WERI-Rb-1 (cell line): ENCODE measurements around the gene SMG1.
A peak's percentile ranks its signal among the peaks of the same experiment; 100 is the strongest.
"Not testable (repeated sequence)": the region's sequence is repeated elsewhere in the genome, so short reads cannot be mapped to it uniquely, and the experiment has no call there.

Source experiments
- DNase-seq: peaks from one replicate; pipeline ENCODE4 v3.0.0-alpha.2; 2020
- H3K27ac ChIP-seq: fragments of 250-450 bp; sonication (Bioruptor Pico); 2 replicates; pipeline ENCODE4 v1.5.1; 2020; ENCODE audit warnings: mild to moderate bottlenecking, moderate library complexity
- H3K27me3 ChIP-seq: fragments of 250-450 bp; sonication (Bioruptor Pico); 2 replicates; pipeline ENCODE4 v1.5.1; 2021; ENCODE audit warnings: mild to moderate bottlenecking, low read depth, moderate library complexity; ENCODE audit not compliant: insufficient read depth, severe bottlenecking
- H3K36me3 ChIP-seq: fragments of 250-450 bp; sonication (Bioruptor Pico); 2 replicates; pipeline ENCODE4 v1.5.1; 2020; ENCODE audit warnings: mild to moderate bottlenecking, moderate library complexity
- H3K4me3 ChIP-seq: 2 replicates; pipeline ENCODE4 v1.5.1; 2011; ENCODE audit warnings: low read depth, mild to moderate bottlenecking, control low read depth, low read length
- H3K9me3 ChIP-seq: fragments of 250-450 bp; sonication (Bioruptor Pico); 2 replicates; pipeline ENCODE4 v1.5.1; 2021; ENCODE audit warnings: mild to moderate bottlenecking, moderate library complexity; ENCODE audit not compliant: severe bottlenecking
- TF ChIP-seq, protein P1 (sequence below): IDR thresholded peaks from 2 replicates; pipeline ENCODE4 v1.5.1; 2011; ENCODE audit warnings: low read depth, mild to moderate bottlenecking, control low read depth, inconsistent platforms, low read length

Gene SMG1

DNA sequence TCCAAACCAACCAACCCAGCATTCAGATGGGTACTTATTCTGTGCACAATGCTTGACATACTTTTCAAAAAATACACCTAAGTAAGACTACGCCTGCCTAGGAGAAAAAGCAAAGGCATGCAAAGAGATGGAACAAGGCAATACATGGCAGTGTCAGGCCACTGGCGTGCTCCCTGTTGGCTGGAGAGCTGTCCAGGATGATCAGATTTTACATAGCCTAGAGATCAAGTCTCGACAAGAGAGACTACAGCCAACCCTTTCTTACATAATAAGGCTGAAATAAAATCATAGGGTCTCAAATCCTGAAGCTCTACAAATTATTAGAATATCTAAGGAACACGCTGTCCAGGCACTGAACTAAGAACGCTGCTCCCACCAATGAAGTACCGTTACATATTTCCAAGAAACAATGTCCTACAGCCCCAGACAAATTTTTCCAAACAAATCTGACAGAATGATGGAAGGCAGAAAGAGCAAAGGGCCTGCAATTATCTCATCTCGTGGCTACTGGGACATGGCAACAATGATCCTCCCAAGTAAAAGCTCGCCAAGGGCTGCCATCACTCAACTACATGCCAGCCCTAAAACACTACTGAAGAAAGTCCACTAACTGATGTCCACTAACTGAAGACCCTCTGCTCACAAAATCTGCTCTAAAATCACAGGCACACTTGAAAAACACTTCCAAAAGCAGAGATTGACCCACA is 141.1 kb downstream of the SMG1 start:
- H3K36me3 ChIP-seq: peaks cover 79% of the 10 kb centered on the region
- H3K27ac ChIP-seq: no peak overlapping the region
- TF ChIP-seq, protein P1, sequence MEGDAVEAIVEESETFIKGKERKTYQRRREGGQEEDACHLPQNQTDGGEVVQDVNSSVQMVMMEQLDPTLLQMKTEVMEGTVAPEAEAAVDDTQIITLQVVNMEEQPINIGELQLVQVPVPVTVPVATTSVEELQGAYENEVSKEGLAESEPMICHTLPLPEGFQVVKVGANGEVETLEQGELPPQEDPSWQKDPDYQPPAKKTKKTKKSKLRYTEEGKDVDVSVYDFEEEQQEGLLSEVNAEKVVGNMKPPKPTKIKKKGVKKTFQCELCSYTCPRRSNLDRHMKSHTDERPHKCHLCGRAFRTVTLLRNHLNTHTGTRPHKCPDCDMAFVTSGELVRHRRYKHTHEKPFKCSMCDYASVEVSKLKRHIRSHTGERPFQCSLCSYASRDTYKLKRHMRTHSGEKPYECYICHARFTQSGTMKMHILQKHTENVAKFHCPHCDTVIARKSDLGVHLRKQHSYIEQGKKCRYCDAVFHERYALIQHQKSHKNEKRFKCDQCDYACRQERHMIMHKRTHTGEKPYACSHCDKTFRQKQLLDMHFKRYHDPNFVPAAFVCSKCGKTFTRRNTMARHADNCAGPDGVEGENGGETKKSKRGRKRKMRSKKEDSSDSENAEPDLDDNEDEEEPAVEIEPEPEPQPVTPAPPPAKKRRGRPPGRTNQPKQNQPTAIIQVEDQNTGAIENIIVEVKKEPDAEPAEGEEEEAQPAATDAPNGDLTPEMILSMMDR: no peak
- DNase-seq: no peak
- H3K9me3 ChIP-seq: no peaks in the 10 kb centered on the region
- no peaks in the 10 kb centered on the region for H3K27me3 ChIP-seq
- H3K4me3 ChIP-seq: no peak overlapping the region

DNA sequence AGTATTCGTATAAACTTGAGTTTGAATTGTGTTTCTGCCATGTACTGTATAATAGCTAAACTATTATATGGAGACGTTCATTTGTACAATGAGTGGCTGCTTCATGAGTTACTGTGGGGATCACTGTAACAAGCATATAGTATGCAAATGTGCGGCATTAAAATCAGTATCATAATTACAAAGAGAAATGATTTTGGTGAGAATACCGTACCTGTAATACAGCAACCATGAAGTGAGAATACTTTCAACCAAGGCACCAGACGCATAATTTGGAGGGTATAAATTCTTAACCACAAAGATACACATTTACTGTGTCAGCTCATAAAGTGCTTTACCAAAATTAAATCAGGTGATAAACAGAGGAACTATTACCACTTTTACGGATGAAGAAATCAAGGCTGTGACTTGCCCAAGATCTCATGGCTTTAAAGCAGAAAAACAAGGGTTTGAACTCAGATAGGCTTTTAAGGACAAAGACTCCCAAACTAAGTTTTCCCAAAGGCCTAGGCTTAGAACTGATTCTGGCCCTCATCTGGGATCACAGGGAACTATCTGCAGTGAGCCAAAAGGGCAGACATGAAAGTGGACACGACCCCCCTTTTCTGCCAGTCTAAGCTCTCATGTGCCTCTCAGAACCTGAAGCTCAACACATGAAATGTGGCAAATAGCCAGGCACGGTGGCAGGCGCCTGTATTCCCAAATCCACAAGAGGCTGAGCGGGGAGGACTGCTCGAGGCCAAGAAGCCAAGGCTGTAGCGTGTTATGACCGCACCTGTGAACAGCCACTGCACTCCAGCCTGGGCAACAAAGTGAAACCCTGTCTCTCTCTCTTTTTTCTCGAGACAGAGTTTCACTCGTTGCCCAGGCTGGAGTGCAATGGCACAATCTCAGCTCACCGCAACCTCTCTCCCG is 142.5 kb downstream of the SMG1 start:
- no peaks in the 10 kb centered on the region for H3K27me3 ChIP-seq
- H3K36me3 ChIP-seq: peaks cover 65% of the 10 kb centered on the region
- TF ChIP-seq, protein P1: no peak
- H3K9me3 ChIP-seq: no peaks in the 10 kb centered on the region
- H3K4me3 ChIP-seq: no peak overlapping the region
- no peak overlapping the region for H3K27ac ChIP-seq
- no peak for DNase-seq

DNA sequence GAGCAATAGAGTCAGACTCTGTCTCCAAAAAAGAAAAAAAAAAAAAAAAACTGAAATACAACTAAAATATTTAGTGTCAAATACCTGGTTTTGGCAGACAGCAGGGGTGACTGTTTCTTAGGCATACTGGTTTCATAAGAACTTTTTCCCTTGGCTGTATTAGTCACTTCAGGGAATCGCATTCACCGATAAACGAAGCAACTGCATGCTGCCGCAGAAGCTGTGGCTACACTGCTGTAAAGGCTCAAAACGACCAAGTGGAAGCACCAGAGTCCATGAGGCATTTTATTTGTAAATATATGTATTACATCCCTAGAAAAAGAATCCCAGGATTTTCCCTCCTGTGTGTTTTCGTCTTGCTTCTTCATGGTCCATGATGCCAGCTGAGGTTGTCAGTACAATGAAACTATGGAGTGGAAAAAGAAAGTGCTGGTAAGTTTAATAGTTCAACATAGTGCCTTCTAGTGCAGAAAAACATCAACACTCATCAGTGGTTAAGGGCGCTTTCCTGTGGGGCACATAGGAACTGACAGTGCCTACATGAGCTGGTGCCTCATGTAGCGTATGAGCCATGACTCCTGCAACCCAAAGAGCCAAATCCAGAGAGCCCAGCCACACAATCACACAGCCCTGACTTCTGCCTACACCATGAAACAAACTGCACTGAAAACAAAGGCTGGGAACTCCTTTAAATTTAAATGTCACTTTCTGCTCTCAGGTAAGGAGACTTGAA is 143.3 kb downstream of the SMG1 start:
- TF ChIP-seq, protein P1: no peak
- Histone ChIP-seq H3K27me3 (no peaks in the 10 kb centered on the region), H3K27ac (no peak overlapping the region), H3K9me3 (no peaks in the 10 kb centered on the region), H3K36me3 (peaks cover 57% of the 10 kb centered on the region), H3K4me3 (no peak overlapping the region)
- DNase-seq: no peak

DNA sequence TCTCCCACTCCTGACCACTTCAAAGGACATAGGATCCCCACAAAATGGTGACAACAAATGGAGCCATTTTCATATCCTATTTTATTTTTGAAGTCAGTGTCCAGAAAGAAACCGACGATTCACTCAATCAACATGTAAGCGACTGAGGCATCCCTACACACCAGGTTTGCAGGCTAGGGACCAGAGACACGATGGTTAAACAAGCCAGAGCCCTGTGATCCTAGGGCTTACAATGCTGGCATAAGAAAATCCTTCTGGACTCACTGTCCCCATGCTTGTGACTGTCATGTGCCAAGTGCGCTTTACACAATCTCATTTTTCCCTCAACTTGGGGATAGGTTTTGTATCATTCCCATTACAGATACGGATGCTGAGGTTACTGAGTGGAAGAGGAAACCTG is 145.0 kb downstream of the SMG1 start:
- H3K4me3 ChIP-seq, H3K27ac ChIP-seq, DNase-seq, H3K9me3 ChIP-seq, H3K27me3 ChIP-seq: not testable (repeated sequence)
- peaks cover 41% of the 10 kb centered on the region for H3K36me3 ChIP-seq

DNA sequence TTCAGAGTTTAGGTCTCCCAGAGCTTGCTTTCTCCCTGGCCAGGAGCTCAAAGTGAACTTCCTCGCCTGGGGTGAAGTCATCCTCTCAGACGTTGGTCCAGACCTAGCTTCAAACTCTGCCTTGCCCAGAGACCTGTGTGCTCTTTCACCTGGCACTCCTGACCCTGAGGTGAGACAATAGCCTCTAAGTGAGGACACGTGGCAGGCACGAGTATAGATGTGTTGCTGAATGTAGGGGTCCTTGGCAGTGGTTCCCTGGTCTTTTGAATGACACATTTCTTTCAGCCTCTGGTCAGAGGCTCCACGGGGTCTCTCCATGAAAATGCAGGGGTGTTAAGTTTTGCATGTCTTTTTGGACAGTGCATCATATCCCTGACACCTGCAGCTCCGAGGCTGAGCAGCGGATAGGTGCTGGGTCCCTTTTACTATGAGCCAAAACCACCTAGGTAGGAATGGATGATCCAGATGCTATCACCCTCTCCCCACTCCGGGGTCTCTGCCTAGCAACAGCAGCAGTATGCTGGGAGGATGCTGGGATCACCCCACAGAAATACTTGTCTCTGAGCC is 145.7 kb downstream of the SMG1 start:
- peaks cover 34% of the 10 kb centered on the region for H3K36me3 ChIP-seq
- not testable (repeated sequence) for H3K4me3 ChIP-seq, H3K27me3 ChIP-seq, H3K27ac ChIP-seq, H3K9me3 ChIP-seq, DNase-seq

DNA sequence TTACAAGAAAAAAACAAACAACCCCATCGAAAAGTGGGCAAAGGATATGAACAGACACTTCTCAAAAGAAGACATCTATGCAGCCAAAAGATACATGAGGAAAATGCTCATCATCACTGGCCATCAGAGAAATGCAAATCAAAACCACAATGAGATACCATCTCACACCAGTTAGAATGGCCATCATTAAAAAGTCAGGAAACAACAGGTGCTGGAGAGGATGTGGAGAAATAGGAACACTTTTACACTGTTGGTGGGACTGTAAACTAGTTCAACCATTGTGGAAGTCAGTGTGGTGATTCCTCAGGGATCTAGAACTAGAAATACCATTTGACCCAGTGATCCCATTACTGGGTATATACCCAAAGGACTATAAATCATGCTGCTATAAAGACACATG is 148.5 kb downstream of the SMG1 start:
- H3K27ac ChIP-seq, H3K36me3 ChIP-seq, DNase-seq, H3K9me3 ChIP-seq, H3K4me3 ChIP-seq, H3K27me3 ChIP-seq: not testable (repeated sequence)

DNA sequence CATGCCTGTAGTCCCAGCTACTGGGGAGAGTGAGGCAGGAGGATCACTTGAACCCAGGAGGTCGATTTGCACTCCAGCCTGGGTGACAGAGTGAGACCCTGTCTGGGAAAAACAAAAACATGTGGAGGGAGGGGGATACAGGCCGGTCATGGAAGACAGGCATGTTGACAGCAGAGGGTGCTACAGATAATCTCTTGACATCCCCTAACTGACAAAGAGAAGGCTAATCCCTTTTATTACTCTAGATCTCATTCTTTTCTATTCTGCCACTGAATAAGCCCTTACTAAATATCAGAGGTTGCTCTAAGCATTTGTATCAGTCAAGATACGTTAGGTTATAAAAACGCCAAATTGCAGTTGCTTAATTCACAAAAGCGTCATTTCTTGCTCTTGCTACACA is 149.9 kb downstream of the SMG1 start:
- DNase-seq: peak; percentile 19
- H3K4me3 ChIP-seq, H3K27me3 ChIP-seq, H3K27ac ChIP-seq, H3K36me3 ChIP-seq, H3K9me3 ChIP-seq: not testable (repeated sequence)
- TF ChIP-seq, protein P1: peak; percentile 44

DNA sequence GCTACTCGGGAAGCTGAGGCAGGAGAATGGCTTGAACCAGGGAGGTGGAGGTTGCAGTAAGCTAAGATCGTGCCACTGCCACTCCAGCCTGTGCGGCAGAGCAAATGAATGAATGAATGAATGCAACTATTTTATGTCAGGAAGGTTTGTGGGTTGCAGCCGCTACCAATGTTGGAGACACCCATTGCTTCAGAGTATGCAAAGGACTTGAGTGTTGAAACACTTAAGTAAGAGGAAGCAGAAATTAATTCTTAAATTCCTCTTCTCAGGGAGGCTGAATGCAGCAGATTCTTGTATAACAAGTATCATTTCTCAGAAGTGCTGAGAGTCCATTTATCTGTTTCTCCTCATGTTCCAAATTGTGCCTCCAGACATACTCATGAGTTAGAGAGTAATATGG is 151.6 kb downstream of the SMG1 start:
- not testable (repeated sequence) for H3K27me3 ChIP-seq, H3K36me3 ChIP-seq, H3K9me3 ChIP-seq, H3K4me3 ChIP-seq, H3K27ac ChIP-seq, DNase-seq

DNA sequence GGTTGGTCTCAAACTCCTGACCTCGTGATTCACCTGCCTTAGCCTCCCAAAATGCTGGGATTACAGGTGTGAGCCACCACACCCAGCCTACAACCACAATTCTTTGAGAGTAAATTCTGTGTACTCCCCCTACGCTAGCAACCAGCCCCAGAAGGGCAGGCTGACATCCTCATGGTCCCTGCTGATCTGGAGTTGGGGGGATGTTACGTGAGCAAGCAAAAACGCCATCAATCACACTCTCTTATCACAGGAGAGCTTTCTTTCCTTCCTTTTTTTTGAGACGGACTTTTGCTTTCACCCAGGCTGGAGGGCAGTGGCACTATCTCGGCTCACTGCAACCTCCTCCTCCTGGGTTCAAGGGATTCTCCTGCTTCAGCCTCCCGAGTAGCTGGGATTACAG is 154.0 kb downstream of the SMG1 start:
- H3K4me3 ChIP-seq, H3K9me3 ChIP-seq: not testable (repeated sequence)

More for the DNA sequence above, 154.0 kb downstream of the SMG1 start:
- H3K27me3 ChIP-seq, H3K36me3 ChIP-seq, H3K27ac ChIP-seq, DNase-seq: not testable (repeated sequence)
